Activated CD4-positive, alpha-beta T cell treated with anti-CD3 and anti-CD28 coated beads for 4 hours (primary cell): ENCODE results near the gene MKNK2.

ENCODE experiments used
- DNase-seq, 2 donors: peaks; one replicate each; pipeline ENCODE4 v3.0.0-alpha.2; 2020

MKNK2 gene

DNA sequence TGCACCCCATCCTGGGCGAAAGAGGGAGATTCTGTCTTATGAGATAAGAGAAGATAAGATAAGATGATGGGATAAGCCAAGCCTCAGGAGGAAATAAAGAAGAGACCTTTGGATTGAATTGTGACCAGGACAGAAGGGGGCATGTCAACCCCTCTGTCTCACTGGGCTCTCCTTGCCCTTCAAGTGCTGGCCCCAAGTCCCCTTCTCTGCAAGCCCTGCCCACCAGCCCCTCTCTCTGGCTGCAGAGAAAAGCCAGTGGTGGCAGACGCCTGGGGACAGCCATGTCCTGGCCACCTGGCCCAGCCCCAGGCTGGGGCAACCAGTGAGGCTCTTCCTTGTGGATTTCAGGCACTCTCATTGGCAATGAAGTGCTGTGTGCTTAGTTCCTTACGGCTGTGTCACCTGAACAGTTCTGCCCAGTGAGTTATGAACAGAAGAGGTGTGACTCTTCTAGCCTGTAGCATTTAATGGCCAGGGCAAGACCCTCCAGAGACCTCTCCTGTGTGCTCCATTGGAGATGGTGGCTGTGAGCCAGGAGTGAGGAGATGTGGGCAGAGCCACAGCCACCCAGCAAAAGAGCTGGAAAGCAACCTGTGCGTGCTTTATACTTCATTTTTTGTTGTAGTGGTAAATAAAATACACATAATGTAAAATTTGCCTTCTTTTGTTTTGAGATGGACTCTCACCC lies 29.4 kb downstream of the MKNK2 start:
- no peak for DNase-seq

DNA sequence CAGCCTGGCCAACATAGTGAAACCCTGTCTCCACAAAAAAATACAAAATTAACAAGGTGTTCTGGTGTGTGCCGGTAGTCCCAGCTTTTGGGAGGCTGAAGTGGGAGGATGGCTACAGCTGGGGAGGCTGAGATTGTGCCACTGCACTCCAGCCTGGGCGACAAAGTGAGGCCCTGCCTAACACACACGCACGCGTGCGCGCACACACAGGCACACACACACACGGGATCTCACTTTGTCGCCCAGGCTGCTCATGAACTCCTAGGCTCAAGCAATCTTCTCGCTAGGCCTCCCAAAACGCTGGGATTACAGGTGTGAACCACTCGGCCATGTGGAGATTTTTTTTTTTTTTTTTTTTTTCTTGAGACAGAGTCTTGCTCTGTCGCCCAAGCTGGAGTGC lies 32.3 kb downstream of the MKNK2 start:
- DNase-seq: no peak

- peak; percentile 58 to 66 for DNase-seq
These were observed 34.8 kb downstream of the MKNK2 start for GRCh38 chr19:2016041-2016807.

DNA sequence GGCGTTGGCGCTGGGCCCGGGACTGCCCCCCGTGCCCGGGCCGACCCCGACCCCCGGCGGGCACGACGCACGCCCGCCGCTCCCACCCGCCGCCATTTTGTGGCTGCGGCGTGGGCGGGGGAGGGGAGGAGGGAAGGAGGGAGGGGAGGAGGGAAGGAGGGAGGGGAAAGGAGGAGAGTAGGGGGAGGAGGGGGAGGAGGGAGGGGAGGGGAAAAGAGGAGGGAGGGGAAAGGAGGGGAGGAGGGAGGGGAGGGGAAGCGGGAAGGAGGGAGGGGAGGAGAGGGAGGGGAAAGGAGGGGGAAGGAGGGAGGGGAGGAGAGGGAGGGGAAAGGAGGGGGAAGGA lies 35.5 kb downstream of the MKNK2 start, which contains the start of gene BTBD2:
BTBD2 (minus strand) TSS at position 107 of the 343 bp plus-strand sequence; CDS start at position 96, 11 bp downstream.
- DNase-seq: peak; percentile 73

- peak; percentile 22 to 24 for DNase-seq
These were observed 36.1 kb downstream of the MKNK2 start for GRCh38 chr19:2014731-2015607.

GRCh38 chr19:2014131-2014571 lies 36.9 kb downstream of the MKNK2 start:
- DNase-seq: no peak

DNA sequence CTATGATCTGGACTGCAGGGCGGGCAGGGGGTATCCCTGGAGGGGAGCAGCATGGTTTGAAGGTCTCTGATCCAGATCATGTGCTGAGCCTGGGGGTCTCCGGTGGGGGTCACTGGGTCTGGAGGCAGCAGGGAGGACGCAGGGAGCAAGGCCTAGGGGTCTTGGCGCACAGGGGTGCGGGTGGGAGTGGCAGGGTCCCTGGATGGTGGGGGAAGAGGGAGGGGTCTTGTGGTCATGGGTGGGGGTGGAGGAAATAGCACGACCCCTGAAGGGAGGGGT lies 37.4 kb downstream of the MKNK2 start:
- no peak for DNase-seq

DNA sequence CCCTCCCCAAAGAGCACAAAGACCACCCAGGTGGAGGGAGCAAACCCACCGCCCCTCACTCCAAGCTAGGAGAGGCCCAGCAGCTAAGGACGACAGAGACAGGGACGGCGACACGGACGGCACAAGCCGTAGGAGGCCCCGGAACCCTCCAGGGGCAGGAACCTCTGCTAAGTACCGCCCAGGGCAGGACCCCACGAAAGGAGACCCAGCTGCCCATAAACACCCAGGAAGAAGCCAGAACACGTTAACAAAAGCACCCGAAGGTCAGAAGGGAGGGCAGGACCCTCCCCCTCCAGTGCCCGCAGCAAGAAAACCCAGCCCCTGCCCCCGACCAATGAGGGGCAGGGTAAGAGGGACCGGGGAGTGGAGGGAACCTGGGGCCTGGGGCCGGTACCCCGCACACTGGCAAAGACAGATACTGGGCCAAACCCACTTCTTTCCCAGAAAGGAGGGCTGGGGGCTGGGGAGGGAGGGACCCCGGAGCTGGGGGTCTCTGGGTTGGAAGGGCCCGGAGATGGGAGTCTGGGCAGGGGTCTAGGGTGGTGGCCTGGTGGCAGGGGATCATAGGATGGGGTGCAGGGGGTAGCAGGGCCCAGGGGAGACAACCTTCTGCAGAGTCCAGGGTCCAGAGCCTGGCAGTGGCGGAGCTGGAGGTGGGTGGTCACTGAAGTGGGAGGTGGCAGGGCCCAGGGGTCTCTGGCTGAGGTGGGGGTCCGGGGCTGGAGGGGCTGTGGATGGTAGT lies 37.9 kb downstream of the MKNK2 start:
- no peak for DNase-seq

GRCh38 chr19:2011169-2011568 lies 39.9 kb downstream of the MKNK2 start:
- no peak for DNase-seq

- DNase-seq: no peak
These were observed 40.8 kb downstream of the MKNK2 start for GRCh38 chr19:2010135-2010668.

DNA sequence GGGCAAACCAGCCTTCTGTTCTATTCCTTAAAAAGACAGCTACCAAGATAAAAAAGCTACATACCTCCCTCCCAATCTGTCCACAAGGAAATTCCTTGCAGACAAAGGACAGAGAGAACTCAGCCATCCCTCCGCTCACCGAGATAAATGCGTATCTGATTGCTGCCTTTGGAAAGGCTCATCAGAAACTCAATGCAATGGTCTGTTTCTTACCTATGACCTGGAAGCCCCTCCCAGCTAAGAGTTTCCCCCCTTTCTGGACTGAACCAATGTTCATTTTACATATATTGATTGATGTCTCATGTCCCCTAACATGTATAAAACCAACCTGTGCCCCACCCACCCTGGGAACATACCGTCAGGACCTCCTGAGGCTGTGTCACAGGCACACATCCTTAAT lies 47.2 kb downstream of the MKNK2 start:
- no peak for DNase-seq

DNA sequence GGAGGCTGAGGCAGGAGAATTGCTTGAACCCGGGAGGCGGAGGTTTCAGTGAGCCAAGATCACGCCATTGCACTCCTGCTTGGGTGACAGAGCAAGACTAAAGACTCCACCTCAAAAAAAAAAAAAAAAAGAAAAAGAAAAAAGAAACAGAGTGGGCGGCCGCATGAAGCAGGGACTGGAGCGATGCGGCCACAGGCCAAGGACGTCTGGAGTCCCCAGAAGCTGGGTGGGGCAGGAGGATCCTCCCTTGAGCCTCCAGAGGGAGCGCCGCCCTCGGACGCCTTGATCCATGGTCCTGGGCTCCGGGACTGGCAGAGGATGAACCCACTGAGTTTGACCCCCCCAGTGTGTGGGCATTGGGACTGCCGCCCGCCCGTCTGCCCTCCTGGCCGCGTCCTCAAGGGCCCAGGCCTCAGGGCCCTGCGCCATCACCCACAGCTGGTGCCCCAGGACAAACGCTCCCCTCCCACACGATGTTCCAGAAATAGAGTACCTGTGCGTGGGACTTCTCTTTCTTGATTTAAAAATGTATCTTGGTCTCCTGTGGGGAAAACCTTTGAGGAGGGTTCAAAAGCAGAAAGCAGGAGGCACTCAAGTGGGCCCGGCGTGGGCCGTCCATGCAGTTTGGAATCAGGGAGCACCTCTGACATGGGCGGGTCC lies 51.1 kb downstream of the MKNK2 start:
- DNase-seq: no peak

DNA sequence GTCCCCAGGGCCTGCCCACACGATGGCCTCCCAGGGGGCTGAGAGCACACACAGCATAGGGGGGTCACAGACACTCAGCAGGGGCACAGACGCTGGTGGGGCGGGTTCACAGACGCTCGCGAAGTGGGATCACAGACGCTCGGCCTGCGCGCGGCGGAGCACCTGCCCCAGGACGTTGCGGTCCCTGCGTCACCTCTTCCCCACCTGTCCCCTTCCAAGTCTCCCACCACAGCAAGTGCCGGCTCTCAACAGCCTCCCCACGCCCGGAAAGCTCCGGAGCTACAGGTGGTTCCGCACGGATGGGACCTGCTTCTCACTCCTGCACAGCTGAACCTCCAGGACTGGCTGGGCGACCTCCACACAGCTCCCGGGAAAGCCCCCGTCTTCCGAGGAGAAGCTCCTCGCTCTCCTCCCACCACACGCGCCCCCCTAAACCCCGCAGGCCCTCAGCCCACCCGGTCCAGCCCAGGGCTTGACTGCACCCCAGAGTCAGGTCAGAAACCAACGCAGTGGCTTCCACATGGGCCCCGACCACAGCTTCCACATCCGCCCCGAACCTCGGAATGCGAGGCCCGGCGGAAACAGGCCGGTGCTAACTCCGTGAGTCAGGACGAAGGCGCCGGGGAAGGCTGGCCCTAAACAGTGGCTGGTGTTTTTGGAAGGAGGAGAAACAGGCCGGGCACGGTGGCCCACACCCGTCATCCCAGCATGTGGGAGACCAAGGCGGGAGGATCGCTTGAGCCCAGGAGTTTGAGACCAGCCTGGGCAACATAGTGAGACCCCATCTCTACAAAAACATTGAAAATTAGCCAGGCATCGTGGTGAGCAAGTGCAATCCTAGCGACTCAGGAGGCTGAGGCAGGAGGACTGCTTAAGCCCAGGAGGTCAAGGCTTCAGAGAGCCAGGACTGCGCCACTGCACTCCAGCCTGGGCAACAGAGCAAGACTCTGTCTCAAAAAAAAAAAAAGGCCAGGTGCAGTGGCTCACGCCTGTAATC lies 52.0 kb downstream of the MKNK2 start:
- DNase-seq: no peak

- no peak for DNase-seq
These were observed 53.5 kb downstream of the MKNK2 start for GRCh38 chr19:1997353-1998233.

GRCh38 chr19:1992759-1993260 lies 58.2 kb downstream of the MKNK2 start:
- DNase-seq: peak in 1 of 2 donors; percentile 30

DNA sequence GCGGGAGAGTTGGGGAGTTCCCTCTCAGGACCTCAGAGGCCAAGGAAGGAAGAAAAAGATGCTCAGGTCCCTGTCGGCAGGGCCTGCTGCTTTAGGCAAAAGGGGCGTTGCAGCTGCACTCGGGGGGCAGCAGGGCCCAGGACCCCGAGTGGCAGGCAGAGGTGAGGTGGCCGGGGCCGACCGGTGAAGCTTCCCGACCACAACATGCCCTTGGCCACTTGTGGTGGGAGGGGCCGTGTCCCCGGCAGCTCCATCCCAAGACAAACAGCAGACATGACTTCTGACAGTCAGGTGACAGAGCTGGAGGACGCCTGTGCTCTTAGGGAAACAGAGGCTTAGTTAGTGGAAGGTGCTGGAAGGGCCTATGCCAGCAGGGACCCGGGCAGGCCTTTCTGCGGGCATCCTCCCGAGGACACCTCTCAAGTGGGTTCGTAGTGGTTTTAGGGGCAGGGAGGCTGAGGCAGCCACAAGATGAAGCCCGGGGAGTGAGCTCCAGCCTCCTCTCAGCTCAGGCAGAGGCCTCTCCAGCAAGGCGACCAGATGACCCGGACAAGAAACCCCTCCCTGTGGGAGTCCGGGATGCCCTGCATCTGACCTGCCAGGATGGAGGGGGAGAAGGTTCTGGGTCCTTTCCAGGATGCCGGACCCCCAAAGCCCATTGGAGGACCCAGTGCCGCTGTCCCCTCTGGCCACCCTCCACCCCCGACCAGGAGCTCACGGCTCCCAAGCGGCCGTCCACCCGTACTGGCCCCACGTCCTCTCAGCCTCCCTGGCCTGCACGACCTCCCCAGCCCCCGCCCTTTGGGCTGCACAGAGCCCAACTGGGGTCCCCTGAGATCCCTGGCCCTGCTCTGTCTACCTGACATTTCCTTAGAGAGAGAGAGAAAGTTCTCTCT lies 59.8 kb downstream of the MKNK2 start:
- DNase-seq: no peak

- DNase-seq: no peak
These were observed 60.6 kb downstream of the MKNK2 start for GRCh38 chr19:1990230-1991017.
